ENCODE data around the gene FGG.
"Not testable (repeated sequence)": the region's sequence is repeated elsewhere in the genome, so short reads cannot be mapped to it uniquely, and the experiment has no call there.

The FGG gene

DNA sequence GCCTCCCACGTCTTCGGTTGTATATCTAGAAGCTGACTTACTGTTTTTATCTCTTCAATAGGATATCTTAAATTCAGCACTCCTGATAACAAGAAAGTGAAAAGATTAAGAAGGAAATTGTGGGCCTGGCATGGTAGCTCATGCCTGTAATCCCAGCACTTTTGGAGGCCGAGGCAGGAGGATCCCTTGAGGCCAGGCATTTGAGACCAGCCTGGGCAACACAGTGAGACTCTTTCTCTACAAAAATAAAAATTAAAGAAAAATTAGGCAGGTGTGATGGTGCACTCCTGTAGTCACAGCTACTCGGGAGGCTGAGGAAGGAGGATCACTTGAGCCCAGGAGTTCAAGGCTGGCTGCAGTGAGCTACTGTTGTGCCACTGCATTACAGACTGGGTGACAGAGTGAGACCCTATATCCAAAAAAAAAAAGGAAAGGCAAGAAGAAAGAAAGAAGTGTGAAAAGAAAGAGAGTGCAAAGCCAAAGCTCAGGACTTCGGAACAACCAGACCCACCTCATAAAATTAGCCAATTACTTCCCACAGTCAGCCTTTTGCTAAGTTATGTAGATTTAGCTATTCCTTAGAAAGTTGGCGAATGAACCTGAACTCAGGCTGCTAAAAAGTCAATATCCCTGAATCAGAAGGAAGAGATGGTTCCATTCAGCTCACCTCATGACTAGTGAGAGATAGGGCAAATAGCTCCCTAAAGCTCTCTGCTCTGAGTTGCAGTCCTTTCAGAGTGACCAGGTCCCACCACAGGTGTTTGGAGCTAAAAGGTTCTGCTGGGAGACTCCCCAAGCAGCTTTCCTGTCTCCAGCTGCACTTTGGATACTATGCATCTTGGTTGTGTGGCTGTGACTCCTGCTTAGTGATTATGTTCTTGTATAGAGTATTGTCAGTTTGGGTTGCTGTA is 9.2 kb downstream of the FGG start:
- Mint-ChIP-seq H3K4me1 (ENCODE audit: low read depth) (no peaks in the 10 kb centered on the region), H3K4me3 (no peak overlapping the region), H3K36me3 (ENCODE audit: low read depth) (no peaks in the 10 kb centered on the region), H3K9me3 (no peaks in the 10 kb centered on the region), H3K27me3 (ENCODE audit: low read depth) (peaks cover 15% of the 10 kb centered on the region), H3K27ac (no peak overlapping the region)

DNA sequence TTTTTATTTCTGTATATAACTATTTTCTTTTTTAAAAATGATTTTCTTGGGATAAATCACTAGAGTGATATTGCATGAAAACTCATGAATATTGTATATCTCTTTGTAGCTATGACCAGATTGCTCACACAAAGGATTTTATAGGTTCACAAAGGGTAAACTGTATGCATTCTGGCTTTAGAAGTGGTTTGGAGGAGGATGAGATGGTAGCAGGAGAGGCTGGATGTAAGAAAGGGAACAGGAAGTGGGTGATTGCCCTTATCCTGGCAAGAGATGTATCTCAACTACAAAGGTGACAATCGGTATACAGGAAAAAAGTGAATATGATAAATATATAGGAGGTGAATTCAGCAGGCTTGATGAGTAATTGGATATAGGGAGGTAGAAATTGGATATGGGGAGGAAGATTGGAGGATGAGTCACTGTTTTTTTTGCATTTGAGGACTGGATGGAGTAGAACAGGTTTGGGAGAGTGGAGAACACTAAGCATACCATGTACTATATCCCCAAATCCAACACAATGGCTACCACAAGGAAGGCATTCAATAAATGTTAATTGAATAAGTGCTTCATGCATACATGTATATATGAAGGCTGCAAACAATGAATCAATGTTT is 9.9 kb downstream of the FGG start:
- Mint-ChIP-seq H3K9me3 (no peaks in the 10 kb centered on the region), H3K4me3 (no peak overlapping the region), H3K27me3 (ENCODE audit: low read depth) (peaks cover 14% of the 10 kb centered on the region), H3K4me1 (ENCODE audit: low read depth) (no peaks in the 10 kb centered on the region), H3K36me3 (ENCODE audit: low read depth) (no peaks in the 10 kb centered on the region), H3K27ac (no peak overlapping the region)

DNA sequence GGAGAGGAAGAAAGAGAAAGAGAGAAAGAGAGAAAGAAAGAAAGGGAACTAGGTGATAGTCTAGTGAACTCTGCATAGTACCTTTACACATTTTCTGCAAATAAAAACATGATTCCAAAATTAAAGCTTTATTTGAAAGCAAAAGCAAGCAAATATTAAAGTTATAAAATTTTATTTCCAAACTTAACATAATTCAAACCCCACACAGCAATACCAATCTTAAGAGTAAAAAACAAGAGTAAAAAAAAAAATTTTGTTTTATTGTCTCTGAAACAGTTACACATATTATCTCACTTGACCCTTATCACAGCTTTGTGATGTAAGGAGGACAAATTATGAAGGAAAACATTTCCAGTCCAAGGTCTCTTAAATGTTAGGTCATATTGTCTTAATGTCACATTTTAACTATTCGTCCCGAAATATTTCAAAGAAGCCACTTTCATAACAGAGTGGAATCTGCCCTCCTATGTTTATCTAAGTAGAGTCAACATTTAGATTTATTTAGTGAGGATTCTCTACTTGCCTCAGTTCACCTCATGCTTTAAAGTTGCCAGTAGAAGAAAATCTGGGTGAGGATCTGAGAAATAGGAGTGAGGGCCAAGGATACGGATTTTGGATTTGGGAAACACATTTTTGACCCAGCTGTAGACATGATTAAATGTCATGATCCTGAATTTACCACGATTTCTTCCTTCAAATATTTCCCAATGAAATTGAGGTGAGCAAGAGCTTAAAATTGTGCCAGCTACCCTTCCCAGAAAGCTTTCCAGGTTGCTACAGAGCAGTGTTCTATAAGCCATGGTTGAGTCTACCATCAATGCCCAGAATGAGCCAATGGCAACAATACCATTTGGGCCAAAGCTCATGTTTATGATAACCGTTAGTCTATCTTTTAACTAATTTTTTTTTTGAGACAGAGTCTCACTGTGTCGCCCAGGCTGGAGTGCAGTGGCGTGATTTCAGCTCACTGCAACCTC is 14.4 kb downstream of the FGG start:
- no peaks in the 10 kb centered on the region for H3K9me3 Mint-ChIP-seq
- H3K4me3 Mint-ChIP-seq: no peak overlapping the region
- peaks cover 6% of the 10 kb centered on the region for H3K27me3 Mint-ChIP-seq (ENCODE audit: low read depth)
- no peaks in the 10 kb centered on the region for H3K36me3 Mint-ChIP-seq (ENCODE audit: low read depth)
- H3K27ac Mint-ChIP-seq: no peak overlapping the region
- no peaks in the 10 kb centered on the region for H3K4me1 Mint-ChIP-seq (ENCODE audit: low read depth)

DNA sequence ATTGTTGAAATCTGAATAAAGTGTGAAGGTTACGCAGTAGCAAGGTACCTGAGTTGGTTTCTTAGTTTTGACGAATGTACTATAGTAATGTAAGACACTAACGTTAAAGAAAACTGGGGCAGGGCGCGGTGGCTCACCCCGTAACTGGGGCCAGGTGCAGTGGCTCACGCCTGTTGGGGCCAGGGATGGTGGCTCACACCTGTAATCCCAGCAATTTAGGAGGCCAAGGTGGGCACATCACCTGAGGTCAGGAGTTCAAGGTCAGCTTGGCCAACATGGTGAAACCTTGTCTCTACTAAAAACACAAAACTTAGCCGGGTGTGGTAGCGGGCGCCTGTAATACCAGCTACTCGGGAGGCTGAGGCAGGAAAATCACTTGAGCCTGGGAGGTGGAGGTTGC is 15.2 kb downstream of the FGG start:
- not testable (repeated sequence) for H3K4me3 Mint-ChIP-seq; H3K4me1 Mint-ChIP-seq (ENCODE audit: low read depth); H3K27ac Mint-ChIP-seq; H3K27me3 Mint-ChIP-seq (ENCODE audit: low read depth); H3K9me3 Mint-ChIP-seq; H3K36me3 Mint-ChIP-seq (ENCODE audit: low read depth)

DNA sequence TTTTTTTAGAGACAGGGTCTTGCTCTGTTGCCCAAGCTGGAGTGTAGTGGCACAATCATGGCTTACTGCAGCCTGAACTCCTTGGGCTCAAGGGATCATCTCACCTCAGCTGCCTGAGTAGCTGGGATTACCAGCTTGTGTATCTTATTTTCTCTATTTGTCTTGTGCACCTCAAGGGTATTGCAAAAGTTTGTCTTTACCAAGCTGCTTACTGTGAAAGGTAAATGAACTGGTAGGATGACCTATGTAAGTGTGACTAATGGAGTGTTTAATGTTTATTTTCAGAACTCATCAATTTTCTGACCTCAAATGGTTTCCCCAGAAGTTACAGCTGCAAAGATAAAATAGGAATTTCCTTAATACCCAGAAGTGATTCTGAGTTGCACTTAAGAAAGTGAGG is 16.6 kb downstream of the FGG start:
- Mint-ChIP-seq H3K4me3 (no peak overlapping the region), H3K27ac (no peak overlapping the region), H3K4me1 (ENCODE audit: low read depth) (no peaks in the 10 kb centered on the region), H3K9me3 (no peaks in the 10 kb centered on the region), H3K27me3 (ENCODE audit: low read depth) (peaks cover 4% of the 10 kb centered on the region), H3K36me3 (ENCODE audit: low read depth) (no peaks in the 10 kb centered on the region)

DNA sequence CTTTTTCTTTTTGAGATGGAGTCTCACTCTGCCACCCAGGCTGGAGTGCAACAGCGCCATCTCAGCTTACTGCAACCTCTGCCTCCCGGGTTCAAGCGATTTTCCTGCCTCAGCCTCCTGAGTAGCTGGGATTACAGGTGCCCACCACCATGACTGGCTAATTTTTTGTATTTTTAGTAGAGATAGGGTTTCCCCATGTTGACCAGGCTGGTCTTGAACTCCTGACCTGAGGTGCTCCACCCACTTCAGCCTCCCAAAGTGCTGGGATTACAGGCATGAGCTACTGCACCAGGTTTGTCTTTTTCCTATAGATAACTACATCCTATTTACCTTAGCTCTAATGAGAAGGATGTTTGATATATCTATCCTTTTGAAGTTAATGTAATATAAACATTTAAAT is 18.1 kb downstream of the FGG start:
- not testable (repeated sequence) for H3K9me3 Mint-ChIP-seq; H3K4me3 Mint-ChIP-seq; H3K27me3 Mint-ChIP-seq (ENCODE audit: low read depth); H3K36me3 Mint-ChIP-seq (ENCODE audit: low read depth); H3K4me1 Mint-ChIP-seq (ENCODE audit: low read depth); H3K27ac Mint-ChIP-seq

DNA sequence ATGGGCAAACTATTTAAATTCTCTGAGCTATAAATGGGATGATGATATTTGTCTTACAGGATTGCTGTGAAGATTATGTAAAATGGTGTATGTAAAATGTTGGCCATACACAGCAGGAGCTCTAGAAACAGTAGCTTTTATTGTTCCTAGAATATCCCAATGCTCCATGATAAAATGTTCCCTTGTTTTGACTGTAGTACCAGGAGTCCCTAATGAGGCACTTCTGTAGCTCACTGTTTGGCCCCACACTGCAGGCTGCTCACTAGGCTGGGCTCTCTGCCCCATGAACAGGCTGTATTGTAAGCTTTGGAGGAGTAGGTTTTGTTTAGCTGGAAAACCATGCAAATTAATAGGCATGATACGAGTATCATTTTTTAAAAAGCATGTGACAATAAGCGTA is 18.6 kb downstream of the FGG start:
- no peaks in the 10 kb centered on the region for H3K4me1 Mint-ChIP-seq (ENCODE audit: low read depth)

DNA sequence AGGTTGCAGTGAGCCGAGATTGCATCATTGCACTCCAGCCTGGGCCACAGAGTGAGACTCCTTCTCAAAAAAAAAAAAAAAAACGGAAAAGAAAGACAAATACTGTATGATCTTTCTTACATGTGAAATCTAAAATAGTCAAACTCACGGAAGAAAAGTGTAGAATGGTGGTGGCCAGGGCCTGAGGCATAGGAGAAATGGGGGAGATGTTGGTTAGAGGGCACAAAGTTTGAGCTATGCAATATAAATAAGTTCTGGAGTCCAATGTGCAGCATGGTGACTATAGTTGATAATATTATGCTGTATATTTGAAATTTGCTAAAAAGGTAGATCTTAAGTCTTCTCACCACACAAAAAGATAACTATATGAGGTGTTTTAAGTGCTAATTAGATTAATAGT is 20.6 kb downstream of the FGG start:
- Mint-ChIP-seq H3K4me1 (ENCODE audit: low read depth) (no peaks in the 10 kb centered on the region), H3K36me3 (ENCODE audit: low read depth) (no peaks in the 10 kb centered on the region), H3K9me3 (no peaks in the 10 kb centered on the region), H3K4me3 (no peak overlapping the region), H3K27me3 (ENCODE audit: low read depth) (peaks cover 4% of the 10 kb centered on the region), H3K27ac (no peak overlapping the region)

More for the DNA sequence above, 18.6 kb downstream of the FGG start:
- H3K4me3 Mint-ChIP-seq: no peak overlapping the region
- no peaks in the 10 kb centered on the region for H3K36me3 Mint-ChIP-seq (ENCODE audit: low read depth)
- H3K9me3 Mint-ChIP-seq: no peaks in the 10 kb centered on the region
- no peak overlapping the region for H3K27ac Mint-ChIP-seq
- peaks cover 4% of the 10 kb centered on the region for H3K27me3 Mint-ChIP-seq (ENCODE audit: low read depth)

DNA sequence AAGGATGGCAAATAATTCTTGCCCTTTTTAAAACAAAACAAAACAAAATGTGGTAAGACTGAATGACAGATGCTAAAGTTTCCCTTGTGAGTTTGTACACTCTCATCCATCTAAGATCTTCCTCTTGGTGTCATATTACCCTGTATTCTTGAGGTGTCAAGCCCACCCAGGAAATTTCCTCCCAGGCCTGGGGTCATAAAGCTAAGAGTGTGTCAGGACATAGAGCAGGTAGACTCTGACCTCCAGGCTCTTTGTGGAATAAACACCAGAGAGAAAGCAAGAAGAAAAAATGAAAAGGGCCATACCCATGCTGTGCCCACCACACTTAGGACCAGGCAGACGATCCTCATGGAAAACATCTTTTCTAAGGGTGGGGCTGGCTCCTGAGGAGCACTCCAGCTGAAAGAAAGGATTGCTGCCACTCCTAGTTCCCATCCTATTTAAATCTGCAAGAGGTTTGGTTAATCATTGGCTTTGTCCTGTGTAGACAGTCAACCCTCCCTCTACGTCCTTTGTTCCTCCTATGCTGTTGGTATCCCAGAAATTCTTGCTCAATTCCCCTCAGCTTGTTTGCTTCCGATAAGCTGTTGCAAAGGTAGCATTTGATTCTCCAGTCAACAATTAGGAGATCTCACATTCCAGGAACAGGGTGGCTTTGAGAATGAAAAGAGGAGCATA is 22.0 kb downstream of the FGG start, which contains the start of gene FGA:
TSS of gene FGA (minus strand) at position 414 of the 678 bp plus-strand sequence. CDS start at position 359, 55 bp downstream.
- H3K27me3 Mint-ChIP-seq (ENCODE audit: low read depth): peaks cover 4% of the 10 kb centered on the region
- H3K4me3 Mint-ChIP-seq: no peak within 1 kb of the TSS
- no peaks in the 10 kb centered on the region for H3K4me1 Mint-ChIP-seq (ENCODE audit: low read depth)
- no peaks in the 10 kb centered on the region for H3K36me3 Mint-ChIP-seq (ENCODE audit: low read depth)
- H3K27ac Mint-ChIP-seq: no peak within 1 kb of the TSS
- no peaks in the 10 kb centered on the region for H3K9me3 Mint-ChIP-seq

DNA sequence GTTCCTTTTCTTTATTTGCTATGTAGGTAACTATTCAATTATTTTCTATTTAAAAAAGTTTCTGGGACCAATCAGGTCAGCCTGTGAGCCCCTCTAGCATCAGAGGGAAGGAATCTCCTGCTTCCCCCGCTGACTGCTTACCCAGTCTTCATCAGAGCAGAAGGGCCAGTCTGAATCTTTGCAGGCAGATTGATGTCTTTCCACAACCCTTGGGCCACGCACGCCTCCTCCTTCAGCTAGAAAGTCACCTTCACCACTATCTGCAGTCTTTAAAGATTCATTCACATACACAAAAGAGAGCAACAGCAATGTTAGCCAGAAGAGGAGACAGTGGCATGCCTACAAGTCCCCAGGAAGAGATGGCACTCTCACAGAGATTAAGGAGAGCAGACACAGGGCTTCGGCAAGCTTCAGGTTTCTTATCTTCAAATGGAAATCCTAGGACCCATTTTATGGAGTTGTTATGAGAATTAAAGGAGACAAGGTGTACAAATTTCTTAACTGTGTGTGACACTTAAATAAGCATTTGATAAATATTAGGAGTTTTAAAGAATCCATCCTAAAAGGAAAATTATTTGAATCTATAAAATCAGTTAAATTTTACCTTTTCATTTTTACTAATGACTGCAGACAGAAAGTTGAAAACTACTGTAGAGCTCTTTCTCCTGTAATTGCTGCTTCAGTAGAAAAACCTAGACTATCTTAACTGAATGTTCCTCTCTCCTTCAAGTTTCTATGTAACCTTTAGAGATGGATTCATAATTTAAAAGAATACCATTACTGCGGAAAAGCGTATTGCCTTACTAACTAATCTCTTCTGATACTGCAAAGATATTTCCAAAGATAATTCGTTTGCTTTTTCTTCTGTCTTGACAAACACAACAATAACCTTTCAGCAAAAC is 22.9 kb downstream of the FGG start:
- Mint-ChIP-seq H3K4me1 (ENCODE audit: low read depth) (no peaks in the 10 kb centered on the region), H3K27ac (no peak overlapping the region), H3K27me3 (ENCODE audit: low read depth) (peaks cover 4% of the 10 kb centered on the region), H3K9me3 (no peaks in the 10 kb centered on the region), H3K36me3 (ENCODE audit: low read depth) (no peaks in the 10 kb centered on the region), H3K4me3 (no peak overlapping the region)

DNA sequence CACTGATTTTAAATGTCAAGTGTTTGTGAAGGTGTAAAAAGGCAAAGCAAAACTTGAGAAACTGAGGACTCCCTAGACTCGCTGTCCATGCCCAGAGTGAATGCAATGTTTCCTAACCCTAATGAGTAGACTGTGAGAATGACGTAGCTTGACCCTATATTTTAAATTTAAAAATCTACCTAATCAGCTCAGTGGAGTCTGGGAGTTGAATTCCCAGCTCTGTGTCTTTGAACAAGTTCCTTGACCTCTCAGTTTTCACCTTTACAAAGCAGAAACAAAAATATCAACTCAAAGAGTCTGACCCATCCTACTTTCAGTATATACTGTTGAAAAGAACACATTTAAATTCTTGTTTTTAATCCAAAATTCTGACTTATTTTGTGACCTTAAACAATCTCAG is 24.3 kb downstream of the FGG start:
- no peak overlapping the region for H3K4me3 Mint-ChIP-seq
- no peaks in the 10 kb centered on the region for H3K4me1 Mint-ChIP-seq (ENCODE audit: low read depth)
- no peaks in the 10 kb centered on the region for H3K36me3 Mint-ChIP-seq (ENCODE audit: low read depth)
- H3K27me3 Mint-ChIP-seq (ENCODE audit: low read depth): peaks cover 4% of the 10 kb centered on the region
- H3K27ac Mint-ChIP-seq: no peak overlapping the region
- H3K9me3 Mint-ChIP-seq: no peaks in the 10 kb centered on the region

DNA sequence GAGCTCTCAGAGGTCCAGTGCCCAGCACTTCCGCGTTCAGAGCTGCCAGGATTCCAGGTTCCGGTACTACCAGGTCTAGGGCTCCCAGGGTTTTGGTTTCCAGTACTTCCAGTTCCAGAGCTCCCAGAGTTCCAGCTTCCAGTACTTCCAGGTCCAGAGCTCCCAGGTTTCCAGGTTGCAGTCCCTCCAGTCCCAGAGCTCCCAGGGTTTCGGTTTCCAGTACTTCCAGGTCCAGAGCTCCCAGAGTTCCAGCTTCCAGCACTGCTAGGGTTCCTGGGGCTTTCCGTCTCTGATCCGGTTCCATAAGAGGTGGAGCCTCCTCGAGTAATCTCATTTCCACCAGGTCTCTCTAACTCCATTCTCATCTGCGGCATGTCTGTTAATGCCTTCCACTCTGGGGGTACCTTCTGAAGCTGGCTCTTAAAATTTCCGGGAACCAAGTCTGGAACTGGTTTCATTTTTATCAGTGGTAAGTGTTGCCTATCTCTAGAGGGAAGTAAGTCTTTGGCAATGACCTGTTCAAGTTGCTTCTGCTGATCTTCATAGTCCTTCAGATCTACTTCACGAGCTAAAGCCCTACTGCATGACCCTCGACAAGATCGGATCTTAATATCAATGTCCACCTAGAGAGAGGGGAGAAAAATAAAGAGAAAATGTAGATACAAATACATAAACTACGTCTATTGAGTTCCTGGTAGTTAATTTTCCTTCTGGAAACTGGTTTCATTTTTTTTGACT is 26.0 kb downstream of the FGG start:
- Mint-ChIP-seq H3K27me3 (ENCODE audit: low read depth) (peaks cover 7% of the 10 kb centered on the region), H3K36me3 (ENCODE audit: low read depth) (no peaks in the 10 kb centered on the region), H3K4me1 (ENCODE audit: low read depth) (no peaks in the 10 kb centered on the region), H3K27ac (no peak overlapping the region), H3K4me3 (no peak overlapping the region), H3K9me3 (no peaks in the 10 kb centered on the region)
